Measurements from ENCODE around the gene EEPD1.

The EEPD1 gene

DNA sequence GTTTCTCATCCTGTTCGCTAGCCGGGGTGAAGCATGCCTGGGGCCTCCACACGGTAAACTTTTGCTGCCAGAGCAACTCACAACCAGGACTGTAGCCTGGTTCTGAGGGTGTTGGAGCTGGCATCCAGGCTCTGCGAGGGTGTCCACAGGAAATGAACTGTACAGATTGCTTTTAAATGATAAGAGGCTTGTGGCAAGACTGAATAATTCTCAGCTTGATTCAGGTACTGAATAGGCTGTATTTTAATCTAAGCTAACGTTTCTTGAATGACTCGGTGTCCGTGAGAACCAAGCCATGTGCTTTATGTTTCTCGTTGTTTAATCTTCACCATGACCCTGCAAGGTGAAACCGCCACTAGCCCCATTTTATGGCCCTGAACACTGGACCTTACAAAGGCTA, 49.3 kb downstream of the EEPD1 start:
- TF ChIP-seq FOXP2 (optimal IDR thresholded peaks at IDR 0.05; ENCODE audit: control extremely low read depth, extremely low read length, insufficient read depth), result no peak
- no peak for TF ChIP-seq EZH2 (IDR thresholded peaks at IDR 0.05)
- no peak for TF ChIP-seq POLR2AphosphoS5 (IDR thresholded peaks at IDR 0.05; ENCODE audit: borderline replicate concordance, low read depth, low read length)
- no peak for DNase-seq (ENCODE audit: low read depth, low spot score)
- Histone ChIP-seq H3K4me3 (no peak overlapping the region), H3K9me3 (ENCODE audit: low read depth, low read length) (no peaks in the 10 kb centered on the region), H3K9ac (ENCODE audit: insufficient read length) (no peak overlapping the region), H3K36me3 (ENCODE audit: insufficient read depth, low read length) (no peaks in the 10 kb centered on the region), H3K27ac (no peak overlapping the region)

- TF ChIP-seq POLR2AphosphoS5 (IDR thresholded peaks at IDR 0.05; ENCODE audit: borderline replicate concordance, low read depth, low read length) (no peak), FOXP2 (optimal IDR thresholded peaks at IDR 0.05; ENCODE audit: control extremely low read depth, extremely low read length, insufficient read depth) (no peak), EZH2 (IDR thresholded peaks at IDR 0.05) (no peak)
- H3K4me3 ChIP-seq, result no peak overlapping the region
- H3K9me3 ChIP-seq (ENCODE audit: low read depth, low read length), result no peaks in the 10 kb centered on the region
- H3K9ac ChIP-seq (ENCODE audit: insufficient read length), result no peak overlapping the region
- no peak overlapping the region for H3K27ac ChIP-seq
- H3K36me3 ChIP-seq (ENCODE audit: insufficient read depth, low read length), result no peaks in the 10 kb centered on the region
- DNase-seq (ENCODE audit: low read depth, low spot score), result no peak
Measured at GRCh38 chr7:36203071-36203790, 50.2 kb downstream of the EEPD1 start.

DNA sequence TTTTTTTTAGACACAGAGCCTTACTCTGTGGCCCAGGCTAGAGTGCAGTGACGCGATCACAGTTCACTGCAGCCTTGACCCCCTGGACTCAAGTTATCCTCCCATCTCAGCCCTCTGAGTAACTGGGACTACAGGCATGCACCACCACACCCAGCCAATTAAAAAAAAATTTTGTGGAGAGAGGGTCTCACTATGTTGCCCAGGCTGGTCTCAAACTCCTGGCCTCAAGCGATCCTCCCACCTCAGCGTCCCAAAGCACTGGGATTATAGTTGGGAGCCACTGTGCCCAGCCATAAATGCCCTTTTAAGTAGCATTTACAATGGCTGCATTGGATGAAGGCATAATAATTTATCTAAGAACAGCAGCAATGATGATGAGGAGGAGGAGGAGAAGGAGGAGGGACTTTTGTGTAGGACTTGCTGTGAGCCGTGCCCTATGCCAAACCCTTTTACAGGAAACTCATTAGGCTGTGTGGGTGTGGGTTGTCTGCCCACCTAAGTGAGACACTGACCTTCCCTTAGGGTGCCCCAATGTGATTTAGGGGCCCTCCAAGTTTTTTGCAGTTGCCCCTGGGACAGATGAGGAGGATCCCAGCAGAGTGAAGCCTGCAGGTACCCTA, 51.1 kb downstream of the EEPD1 start:
- H3K9ac ChIP-seq (ENCODE audit: insufficient read length), result no peak overlapping the region
- no peaks in the 10 kb centered on the region for H3K9me3 ChIP-seq (ENCODE audit: low read depth, low read length)
- DNase-seq (ENCODE audit: low read depth, low spot score), result no peak
- H3K36me3 ChIP-seq (ENCODE audit: insufficient read depth, low read length), result no peaks in the 10 kb centered on the region
- H3K4me3 ChIP-seq, result no peak overlapping the region
- TF ChIP-seq EZH2 (IDR thresholded peaks at IDR 0.05) (no peak), POLR2AphosphoS5 (IDR thresholded peaks at IDR 0.05; ENCODE audit: borderline replicate concordance, low read depth, low read length) (no peak), FOXP2 (optimal IDR thresholded peaks at IDR 0.05; ENCODE audit: control extremely low read depth, extremely low read length, insufficient read depth) (no peak)
- no peak overlapping the region for H3K27ac ChIP-seq

DNA sequence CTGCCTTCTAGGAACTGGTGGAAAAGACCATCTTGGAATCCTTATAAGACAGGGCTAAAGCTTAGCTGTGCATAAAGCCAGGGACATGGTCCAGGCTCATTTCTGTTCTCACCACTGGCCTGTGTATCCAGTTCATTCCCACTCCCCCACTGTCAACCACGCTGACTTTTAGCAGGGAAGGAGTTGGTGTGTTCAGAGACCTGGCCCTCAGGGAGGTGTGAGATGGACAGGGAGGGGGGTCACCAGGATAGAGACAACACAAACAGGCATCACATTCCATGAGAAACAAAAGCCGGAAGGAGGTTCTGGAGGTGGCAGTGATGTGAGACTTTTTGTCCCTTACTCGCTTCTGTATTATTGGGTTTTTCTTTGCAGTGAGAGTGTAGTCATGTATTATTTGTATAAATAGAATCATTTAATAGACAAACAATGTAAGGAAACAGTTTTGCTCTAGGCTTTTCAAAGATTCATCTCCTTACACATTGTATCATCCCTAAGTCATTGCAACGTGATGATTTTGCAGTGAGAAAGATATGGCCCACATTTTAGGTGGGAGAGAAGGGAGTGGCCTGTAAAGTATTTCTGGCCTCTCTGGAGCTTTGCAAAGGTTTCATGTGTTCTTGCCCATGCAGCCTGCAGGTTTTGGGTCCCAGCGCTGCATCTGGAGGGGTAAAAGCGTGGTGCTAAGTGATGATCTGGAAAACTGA, 52.0 kb downstream of the EEPD1 start:
- TF ChIP-seq FOXP2 (optimal IDR thresholded peaks at IDR 0.05; ENCODE audit: control extremely low read depth, extremely low read length, insufficient read depth) (no peak), POLR2AphosphoS5 (IDR thresholded peaks at IDR 0.05; ENCODE audit: borderline replicate concordance, low read depth, low read length) (no peak), EZH2 (IDR thresholded peaks at IDR 0.05) (no peak)
- no peak for DNase-seq (ENCODE audit: low read depth, low spot score)

DNA sequence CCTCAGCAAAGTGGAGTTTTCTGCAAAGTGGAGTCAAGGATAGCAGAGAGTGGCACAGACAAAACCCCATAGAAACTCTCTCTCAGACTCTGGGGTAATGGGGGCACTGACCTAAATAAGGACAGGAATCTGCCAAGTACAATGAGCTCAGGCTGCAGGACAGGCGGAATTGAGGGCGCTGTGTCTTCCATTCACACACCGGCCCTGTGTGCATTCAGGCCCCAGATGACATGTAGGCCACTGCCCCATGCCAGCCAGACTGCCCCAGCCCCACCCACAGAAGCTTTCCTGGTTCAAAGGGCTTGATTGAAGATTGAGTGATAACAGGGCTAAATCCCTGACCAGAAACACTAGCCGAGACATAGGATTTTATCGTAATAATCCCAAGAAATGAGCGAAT, 52.7 kb downstream of the EEPD1 start:
- DNase-seq (ENCODE audit: low read depth, low spot score), result no peak
- Histone ChIP-seq H3K27ac (no peak overlapping the region), H3K9ac (ENCODE audit: insufficient read length) (no peak overlapping the region), H3K36me3 (ENCODE audit: insufficient read depth, low read length) (no peaks in the 10 kb centered on the region), H3K4me3 (no peak overlapping the region), H3K9me3 (ENCODE audit: low read depth, low read length) (no peaks in the 10 kb centered on the region)
- no peak for TF ChIP-seq POLR2AphosphoS5 (IDR thresholded peaks at IDR 0.05; ENCODE audit: borderline replicate concordance, low read depth, low read length)
- TF ChIP-seq EZH2 (IDR thresholded peaks at IDR 0.05), result no peak
- TF ChIP-seq FOXP2 (optimal IDR thresholded peaks at IDR 0.05; ENCODE audit: control extremely low read depth, extremely low read length, insufficient read depth), result no peak

More for the DNA sequence above, 52.0 kb downstream of the EEPD1 start:
- no peak overlapping the region for H3K9ac ChIP-seq (ENCODE audit: insufficient read length)
- no peak overlapping the region for H3K27ac ChIP-seq
- H3K36me3 ChIP-seq (ENCODE audit: insufficient read depth, low read length), result no peaks in the 10 kb centered on the region
- no peaks in the 10 kb centered on the region for H3K9me3 ChIP-seq (ENCODE audit: low read depth, low read length)
- no peak overlapping the region for H3K4me3 ChIP-seq

DNA sequence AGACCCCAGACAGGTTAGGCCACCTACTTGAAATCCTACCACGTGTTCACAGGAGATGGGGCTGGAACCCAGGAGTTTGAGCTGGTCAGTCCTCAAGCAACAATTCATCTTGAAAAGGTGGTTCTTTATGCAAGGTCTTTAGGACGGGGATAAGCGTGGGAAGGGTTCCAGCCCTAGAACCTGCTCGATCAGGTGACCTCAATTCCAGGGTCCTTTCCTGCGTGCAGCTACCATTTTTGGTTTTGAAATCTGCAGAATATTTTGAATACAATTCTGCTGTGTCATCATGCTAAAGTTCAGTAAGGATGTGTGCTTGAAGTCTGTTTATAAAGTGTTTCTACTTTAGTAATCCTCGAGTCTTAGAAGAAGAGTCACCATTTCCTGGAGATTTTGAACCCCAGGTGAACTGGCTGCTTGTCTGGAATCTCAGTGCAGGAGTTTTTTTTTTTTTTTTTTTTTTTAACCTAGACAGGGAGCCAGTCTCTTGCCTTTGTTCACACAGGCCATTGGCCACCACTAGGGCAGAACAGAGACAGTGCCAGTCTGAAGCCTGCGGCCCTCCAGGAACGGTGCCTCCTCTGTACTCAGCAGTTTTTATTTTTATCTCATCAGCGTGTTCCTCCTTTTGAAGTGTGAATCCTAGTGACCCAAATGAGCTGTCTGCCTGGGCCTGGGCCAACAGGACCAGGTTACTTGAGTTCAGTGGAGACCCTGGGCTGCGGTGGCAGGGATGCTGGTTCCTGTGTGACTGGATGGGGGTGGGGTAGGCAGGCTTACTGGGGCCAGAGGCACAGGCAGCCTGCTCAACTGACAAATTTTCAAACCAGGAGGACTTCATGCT, 54.6 kb downstream of the EEPD1 start:
- no peak overlapping the region for H3K9ac ChIP-seq (ENCODE audit: insufficient read length)
- no peaks in the 10 kb centered on the region for H3K36me3 ChIP-seq (ENCODE audit: insufficient read depth, low read length)
- no peaks in the 10 kb centered on the region for H3K9me3 ChIP-seq (ENCODE audit: low read depth, low read length)
- H3K4me3 ChIP-seq, result no peak overlapping the region
- H3K27ac ChIP-seq, result no peak overlapping the region
- no peak for DNase-seq (ENCODE audit: low read depth, low spot score)
- no peak for TF ChIP-seq POLR2AphosphoS5 (IDR thresholded peaks at IDR 0.05; ENCODE audit: borderline replicate concordance, low read depth, low read length)
- TF ChIP-seq FOXP2 (optimal IDR thresholded peaks at IDR 0.05; ENCODE audit: control extremely low read depth, extremely low read length, insufficient read depth), result no peak

DNA sequence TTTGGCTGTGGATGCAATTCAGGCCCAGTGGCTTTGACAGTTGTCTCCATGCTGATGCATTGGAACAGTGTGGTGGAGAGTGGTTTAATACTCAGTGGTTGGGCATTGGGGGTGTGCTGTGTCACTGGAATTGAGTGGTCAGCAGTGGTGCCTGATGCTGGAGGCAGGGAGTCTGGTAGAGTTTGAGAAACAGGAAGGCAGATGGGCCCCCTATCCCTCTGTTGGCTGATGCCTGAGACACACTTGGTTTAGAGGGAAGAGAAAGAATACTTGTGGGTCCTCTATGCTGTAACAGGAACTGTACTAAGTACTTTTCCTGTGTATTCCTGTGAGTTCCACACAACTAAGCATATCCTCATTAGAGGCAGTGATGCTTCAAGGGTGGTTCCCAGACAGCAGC, 55.4 kb downstream of the EEPD1 start:
- Histone ChIP-seq H3K27ac (no peak overlapping the region), H3K4me3 (no peak overlapping the region), H3K36me3 (ENCODE audit: insufficient read depth, low read length) (no peaks in the 10 kb centered on the region), H3K9ac (ENCODE audit: insufficient read length) (no peak overlapping the region), H3K9me3 (ENCODE audit: low read depth, low read length) (no peaks in the 10 kb centered on the region)
- no peak for DNase-seq (ENCODE audit: low read depth, low spot score)
- TF ChIP-seq FOXP2 (optimal IDR thresholded peaks at IDR 0.05; ENCODE audit: control extremely low read depth, extremely low read length, insufficient read depth) (no peak), EZH2 (IDR thresholded peaks at IDR 0.05) (no peak), POLR2AphosphoS5 (IDR thresholded peaks at IDR 0.05; ENCODE audit: borderline replicate concordance, low read depth, low read length) (no peak)

Data from SK-N-MC (cell line).